Breast epithelium (tissue), 4 donors: ENCODE measurements around the gene DLG1. TPM values are rescaled to one million over a fixed set of nuclear protein-coding genes. Genes with fewer than 3 reads are reported as not detected.

Experiments
- DNase-seq, 2 donors: peaks; one replicate each; pipeline ENCODE4 v3.0.0-alpha.2; 2019; ENCODE audit warnings: low spot score in 2 of 2
- H3K27ac ChIP-seq, 2 donors: fragments of 200-600 bp; sonication (generic) in 1 of 2; one replicate each; pipeline ENCODE4 v1.5.1; 2016 to 2019; ENCODE audit warnings: mild to moderate bottlenecking in 1 of 2
- H3K27me3 ChIP-seq, 2 donors: fragments of 200-600 bp; sonication (generic) in 1 of 2; one replicate each; pipeline versions ENCODE4 v1.5.1 to v1.6.0; 2017 to 2019; ENCODE audit warnings: control low read depth in 1 of 2, mild to moderate bottlenecking in 1 of 2
- H3K36me3 ChIP-seq: fragments of 200-600 bp; one replicate; pipeline ENCODE4 v1.5.1; 2019
- H3K4me1 ChIP-seq, 2 donors: fragments of 200-600 bp; sonication (generic); one replicate each; pipeline ENCODE4 v1.5.1; 2016 to 2019; ENCODE audit warnings: control low read depth in 1 of 2
- H3K4me3 ChIP-seq, 3 donors: fragments of 200-600 bp; sonication (generic); 1 replicate in 2 of 3; 2 replicates in 1 of 3; pipeline ENCODE4 v1.5.1; 2016 to 2019; ENCODE audit warnings: mild to moderate bottlenecking in 3 of 3, moderate library complexity in 2 of 3
- H3K9me3 ChIP-seq, 2 donors: fragments of 200-600 bp; sonication (generic) in 1 of 2; one replicate each; pipeline ENCODE4 v1.5.1; 2016 to 2019; ENCODE audit warnings: control low read depth in 1 of 2
- POLR2A ChIP-seq: fragments of 450-650 bp; IDR thresholded peaks from one replicate; pipeline ENCODE4 v1.6.1; 2016; ENCODE audit warnings: antibody characterized with exemption, mild to moderate bottlenecking, moderate library complexity
- POLR2AphosphoS5 ChIP-seq, 3 donors: sonication (generic); formaldehyde crosslinking; IDR thresholded peaks; one replicate each; pipeline ENCODE4 v1.6.1; 2017; ENCODE audit warnings: antibody characterized with exemption in 3 of 3
- intact Hi-C: fragments of 100-400 bp; cut with DNase I; formaldehyde crosslinking; loops from one replicate; pipeline ENCODE4 v1.15.1; 2023; ENCODE audit warnings: low total_unique reads
- total RNA-seq, 3 donors: library from RNA; depleted of rRNA; stranded (reverse); fragments of >200 nt; gene quantifications; one replicate each; pipeline ENCODE4 v1.1.0, GENCODE V29; 2016
- TF ChIP-seq, protein P1 (sequence below), 3 donors: fragments of 450-650 bp; IDR thresholded peaks; one replicate each; pipeline ENCODE4 v1.5.1; 2016 to 2017; ENCODE audit warnings: antibody characterized with exemption in 3 of 3, mild to moderate bottlenecking in 3 of 3, moderate library complexity in 3 of 3

Gene DLG1
- total RNA-seq, 3 donors from 2014 or later = 76.0 to 100 (median 76.7) TPM

DNA sequence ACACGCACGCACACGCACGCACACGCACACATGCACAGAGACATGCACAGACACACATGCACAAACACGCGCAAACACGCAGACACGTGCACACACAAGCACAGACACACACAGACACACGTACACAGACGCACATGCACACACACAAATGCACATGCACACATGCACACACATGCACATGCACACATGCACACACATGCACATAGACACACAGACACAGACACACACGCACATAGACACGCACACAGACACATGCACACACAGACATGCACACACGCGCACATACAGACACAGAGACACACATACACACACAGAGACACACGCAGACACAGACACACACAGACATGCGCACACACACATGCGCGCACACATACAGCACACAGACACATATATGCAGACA, 303.4 kb downstream of the DLG1 start:
- no peak for DNase-seq
- TF ChIP-seq, protein P1, sequence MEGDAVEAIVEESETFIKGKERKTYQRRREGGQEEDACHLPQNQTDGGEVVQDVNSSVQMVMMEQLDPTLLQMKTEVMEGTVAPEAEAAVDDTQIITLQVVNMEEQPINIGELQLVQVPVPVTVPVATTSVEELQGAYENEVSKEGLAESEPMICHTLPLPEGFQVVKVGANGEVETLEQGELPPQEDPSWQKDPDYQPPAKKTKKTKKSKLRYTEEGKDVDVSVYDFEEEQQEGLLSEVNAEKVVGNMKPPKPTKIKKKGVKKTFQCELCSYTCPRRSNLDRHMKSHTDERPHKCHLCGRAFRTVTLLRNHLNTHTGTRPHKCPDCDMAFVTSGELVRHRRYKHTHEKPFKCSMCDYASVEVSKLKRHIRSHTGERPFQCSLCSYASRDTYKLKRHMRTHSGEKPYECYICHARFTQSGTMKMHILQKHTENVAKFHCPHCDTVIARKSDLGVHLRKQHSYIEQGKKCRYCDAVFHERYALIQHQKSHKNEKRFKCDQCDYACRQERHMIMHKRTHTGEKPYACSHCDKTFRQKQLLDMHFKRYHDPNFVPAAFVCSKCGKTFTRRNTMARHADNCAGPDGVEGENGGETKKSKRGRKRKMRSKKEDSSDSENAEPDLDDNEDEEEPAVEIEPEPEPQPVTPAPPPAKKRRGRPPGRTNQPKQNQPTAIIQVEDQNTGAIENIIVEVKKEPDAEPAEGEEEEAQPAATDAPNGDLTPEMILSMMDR (IDR thresholded peaks at IDR 0.05) = no peak
- TF ChIP-seq POLR2AphosphoS5 (IDR thresholded peaks at IDR 0.05) = no peak
- TF ChIP-seq POLR2A = no peak
- H3K4me1 ChIP-seq = no peaks in the 10 kb centered on the region

DNA sequence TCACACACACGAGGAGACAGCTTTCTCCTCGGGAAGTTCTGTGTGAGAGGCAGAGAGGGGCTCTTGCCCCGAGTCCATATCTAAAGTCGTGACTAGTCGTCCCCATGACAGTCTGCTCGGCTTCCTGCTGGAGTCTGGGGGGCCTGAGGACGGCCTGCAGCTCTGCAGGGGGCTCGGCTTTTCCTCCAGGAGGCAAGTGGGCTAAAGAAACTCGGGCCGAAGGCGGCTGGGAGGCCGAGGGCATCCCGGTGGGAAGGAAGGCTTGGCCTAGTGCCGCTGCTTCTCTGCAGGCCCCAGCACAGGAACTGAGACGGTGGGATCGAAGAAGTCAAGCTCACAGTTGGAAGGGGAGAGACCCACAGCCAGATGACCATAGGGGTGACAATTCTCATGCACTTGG, 304.4 kb downstream of the DLG1 start:
- DNase-seq = no peak
- Histone ChIP-seq H3K36me3 (no peaks in the 10 kb centered on the region), H3K27ac (no peak overlapping the region), H3K4me1 (no peaks in the 10 kb centered on the region), H3K9me3 (no peaks in the 10 kb centered on the region), H3K27me3 (no peaks in the 10 kb centered on the region), H3K4me3 (no peak overlapping the region)
- TF ChIP-seq, protein P1 (IDR thresholded peaks at IDR 0.05) = no peak
- TF ChIP-seq POLR2A (no peak), POLR2AphosphoS5 (IDR thresholded peaks at IDR 0.05) (no peak)
- intact Hi-C loops = no loop called here

More for the DNA sequence above, 303.4 kb downstream of the DLG1 start:
- Histone ChIP-seq H3K4me3 (no peak overlapping the region), H3K27me3 (no peaks in the 10 kb centered on the region), H3K36me3 (no peaks in the 10 kb centered on the region), H3K27ac (no peak overlapping the region), H3K9me3 (no peaks in the 10 kb centered on the region)
- intact Hi-C loops = no loop called here
